ENCODE data around the gene SKI. TPM values are rescaled to one million over a fixed set of nuclear protein-coding genes. Genes with fewer than 3 reads are reported as not detected.

SKI gene
- total and polyA plus RNA-seq, 10 of the 15 experiments (the other 5 are each of a cell fraction or from before 2014, with no cell fraction given), result 0.03 to 14.9 (median 0.96) TPM

- no peak for TF ChIP-seq RELB (IDR thresholded peaks at IDR 0.05; ENCODE audit: low read depth)
Measured at GRCh38 chr1:2232916-2233438, 4.9 kb downstream of the SKI start (continued).

DNA sequence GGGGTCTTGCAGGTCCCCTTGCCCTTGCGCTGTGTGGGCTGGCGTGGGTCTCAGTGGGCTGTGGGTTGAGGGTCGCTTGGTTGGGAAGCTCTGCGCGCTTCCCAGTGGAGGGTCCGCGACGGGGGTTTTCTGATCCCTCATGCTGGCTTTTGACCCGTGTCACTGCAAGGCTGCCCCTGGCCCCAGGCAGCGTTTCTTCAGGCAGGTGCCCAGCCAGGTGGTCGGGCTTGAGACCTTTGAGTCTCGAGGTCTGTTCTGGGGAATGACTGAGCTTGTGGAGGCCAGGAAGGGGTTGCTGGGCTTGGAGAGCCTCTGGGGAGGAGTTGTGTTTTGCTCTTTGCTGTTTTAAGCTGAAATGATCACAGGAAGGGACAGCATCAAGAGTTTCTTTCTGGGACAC is 5.3 kb downstream of the SKI start:
- DNase-seq (ENCODE audit: low read depth, low spot score), result no peak
- 64% methylated on average over 12 of the region's 12 CpGs for WGBS (ENCODE audit: insufficient coverage, insufficient replicate concordance, low lambda C conversion rate, missing lambda C conversion rate)
- FAIRE-seq, result no peak
- no peaks in the 10 kb centered on the region for H3K27me3 ChIP-seq (replicated peaks in 1 of 2; ENCODE audit: control insufficient read depth in 2 of 2, insufficient read depth in 2 of 2, low read length in 1 of 2)
- no peak overlapping the region for H2AFZ ChIP-seq (ENCODE audit: control insufficient read depth, low read depth, low read length)
- H3K4me3 ChIP-seq, result peak overlapping the region; percentile 57; the same call in 1 of the 2 replicates
- ChIA-PET CTCF (interaction anchor here (0.6 to 1.9 kb wide), 4 partner anchors 9 to 146 kb away, joined by 3 to 8 read pairs (median 3); partner anchors contain the start of gene FAAP20), RAD21 (ENCODE audit: unreplicated experiment) (interaction anchor here (1.5 to 3.0 kb wide), 3 partner anchors 29 to 83 kb away, joined by 4 to 13 read pairs (median 4); no protein-coding TSS in a partner anchor), SMC1A (ENCODE audit: uncharacterized antibody, unreplicated experiment) (interaction anchor here (0.6 to 1.6 kb wide), 3 partner anchors 14 to 82 kb away, joined by 3 to 4 read pairs (median 3); partner anchors contain the start of gene FAAP20), POLR2A (interaction anchor here (0.7 to 1.5 kb wide), 2 partner anchors 10 to 67 kb away, joined by 3 read pairs; no protein-coding TSS in a partner anchor)
- 0 out of 2 replicates have a peak, but pooled peaks cover 8% of the 10 kb centered on the region for H4K20me1 ChIP-seq (ENCODE audit: control insufficient read depth, insufficient read depth)
- H3K36me3 ChIP-seq (ENCODE audit: control insufficient read depth in 2 of 2, insufficient read depth in 2 of 2, low read length in 1 of 2), result peaks cover 0 to 2% of the 10 kb centered on the region in 2 experiments; a peak in 2 of 4 replicates
- peak overlapping the region; percentile 61; the same call in 1 of the 2 replicates for H3K27ac ChIP-seq (ENCODE audit: control insufficient read depth, insufficient read depth)
- peak overlapping the region; percentile 88 for H3K4me2 ChIP-seq (ENCODE audit: control insufficient read depth, insufficient read depth)
- in situ Hi-C loops (cut with MboI), result no loop called here
- peaks cover 34% of the 10 kb centered on the region for H3K4me1 ChIP-seq (ENCODE audit: control insufficient read depth, insufficient read depth, low read length)
- H3K9me3 ChIP-seq (replicated peaks; ENCODE audit: control insufficient read depth, insufficient read depth, low read length), result no peaks in the 10 kb centered on the region
- peak overlapping the region; percentile 34; the same call in 1 of the 2 replicates for H3K9ac ChIP-seq (ENCODE audit: control insufficient read depth, insufficient read depth, low read length)
- no TSS peak for BruUV-seq (replicated peaks)
- peaks cover 74% of the 10 kb centered on the region for H3K79me2 ChIP-seq (ENCODE audit: control insufficient read depth, insufficient read depth, low read length)
- intact Hi-C loops (cut with micrococcal nuclease; ENCODE audit: unreplicated experiment), result loop anchor here (10.0 kb wide), 1 partner anchor 61 kb away; no protein-coding TSS in a partner anchor
- no peak for ATAC-seq
- TF ChIP-seq RB1 (IDR thresholded peaks at IDR 0.05; ENCODE audit: borderline replicate concordance) (no peak), IKZF1 (conservative IDR thresholded peaks at IDR 0.05) (no peak), ZNF274 (IDR thresholded peaks at IDR 0.05; ENCODE audit: insufficient read depth, insufficient read length) (no peak), RAD51 (IDR thresholded peaks at IDR 0.05) (no peak), ETV6 (conservative IDR thresholded peaks at IDR 0.05 in 1 of 2, IDR thresholded peaks at IDR 0.05 in 1 of 2; ENCODE audit: borderline replicate concordance in 1 of 2, low read depth in 1 of 2) (no peak), ZNF592 (IDR thresholded peaks at IDR 0.05) (no peak), ATF7 (IDR thresholded peaks at IDR 0.05; ENCODE audit: low read depth) (no peak), IRF4 (IDR thresholded peaks at IDR 0.05; ENCODE audit: low read depth, low read length) (no peak), RCOR1 (conservative IDR thresholded peaks at IDR 0.05; ENCODE audit: low read depth, low read length) (no peak)
- TF ChIP-seq, protein P1, sequence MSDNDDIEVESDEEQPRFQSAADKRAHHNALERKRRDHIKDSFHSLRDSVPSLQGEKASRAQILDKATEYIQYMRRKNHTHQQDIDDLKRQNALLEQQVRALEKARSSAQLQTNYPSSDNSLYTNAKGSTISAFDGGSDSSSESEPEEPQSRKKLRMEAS (IDR thresholded peaks at IDR 0.05; ENCODE audit: low read depth, low read length), result no peak
- TF ChIP-seq, protein P2, sequence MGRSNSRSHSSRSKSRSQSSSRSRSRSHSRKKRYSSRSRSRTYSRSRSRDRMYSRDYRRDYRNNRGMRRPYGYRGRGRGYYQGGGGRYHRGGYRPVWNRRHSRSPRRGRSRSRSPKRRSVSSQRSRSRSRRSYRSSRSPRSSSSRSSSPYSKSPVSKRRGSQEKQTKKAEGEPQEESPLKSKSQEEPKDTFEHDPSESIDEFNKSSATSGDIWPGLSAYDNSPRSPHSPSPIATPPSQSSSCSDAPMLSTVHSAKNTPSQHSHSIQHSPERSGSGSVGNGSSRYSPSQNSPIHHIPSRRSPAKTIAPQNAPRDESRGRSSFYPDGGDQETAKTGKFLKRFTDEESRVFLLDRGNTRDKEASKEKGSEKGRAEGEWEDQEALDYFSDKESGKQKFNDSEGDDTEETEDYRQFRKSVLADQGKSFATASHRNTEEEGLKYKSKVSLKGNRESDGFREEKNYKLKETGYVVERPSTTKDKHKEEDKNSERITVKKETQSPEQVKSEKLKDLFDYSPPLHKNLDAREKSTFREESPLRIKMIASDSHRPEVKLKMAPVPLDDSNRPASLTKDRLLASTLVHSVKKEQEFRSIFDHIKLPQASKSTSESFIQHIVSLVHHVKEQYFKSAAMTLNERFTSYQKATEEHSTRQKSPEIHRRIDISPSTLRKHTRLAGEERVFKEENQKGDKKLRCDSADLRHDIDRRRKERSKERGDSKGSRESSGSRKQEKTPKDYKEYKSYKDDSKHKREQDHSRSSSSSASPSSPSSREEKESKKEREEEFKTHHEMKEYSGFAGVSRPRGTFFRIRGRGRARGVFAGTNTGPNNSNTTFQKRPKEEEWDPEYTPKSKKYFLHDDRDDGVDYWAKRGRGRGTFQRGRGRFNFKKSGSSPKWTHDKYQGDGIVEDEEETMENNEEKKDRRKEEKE (IDR thresholded peaks at IDR 0.05), result no peak
